NCI-H345 (cell line): ENCODE data around the gene DNAJC1.
"Not testable (repeated sequence)": the region's sequence is repeated elsewhere in the genome, so short reads cannot be mapped to it uniquely, and the experiment has no call there.

Experiments
- DNase-seq: peaks from one replicate; lab custom pipeline; 2025; lab: John Stamatoyannopoulos, UW

DNAJC1 gene

DNA sequence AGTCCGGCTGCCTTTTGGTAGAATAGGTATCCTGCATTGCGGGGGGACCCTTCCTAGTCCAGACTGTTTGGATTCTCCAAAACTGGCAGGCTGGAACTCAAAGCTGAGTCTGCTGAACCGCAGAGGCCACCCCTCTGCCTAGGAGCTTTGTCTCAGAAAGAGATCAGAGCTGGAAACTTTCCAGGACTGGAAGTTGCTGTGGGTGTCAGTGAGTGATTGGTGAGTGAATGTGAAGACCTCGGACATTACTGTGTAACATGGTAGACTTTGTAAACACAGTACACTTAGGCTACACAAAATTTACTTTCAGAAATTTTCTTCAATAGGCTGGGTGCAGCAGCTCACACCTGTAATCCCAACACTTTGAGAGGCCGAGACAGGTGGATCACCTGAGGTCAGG, 103.8 kb downstream of the DNAJC1 start:
- DNase-seq = no peak

DNA sequence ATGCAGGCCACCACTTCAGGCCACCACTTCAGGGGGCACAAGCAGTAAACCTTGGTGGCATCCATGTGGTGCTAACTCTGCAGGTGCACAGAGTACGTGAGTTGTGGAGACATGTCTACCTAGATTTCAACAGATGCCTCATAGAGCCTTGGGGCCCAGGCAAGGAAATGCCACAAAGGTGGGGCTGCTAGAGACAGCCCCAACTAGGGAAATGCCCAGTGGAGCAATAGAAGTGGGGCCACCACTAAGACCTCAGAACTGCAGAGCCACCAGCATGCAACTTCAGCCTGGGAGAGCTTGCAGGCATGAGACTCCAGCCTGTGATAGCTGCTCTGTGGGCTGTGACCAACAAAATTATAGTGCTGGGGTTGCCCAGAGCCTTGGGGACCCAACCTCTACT, 107.6 kb downstream of the DNAJC1 start:
- DNase-seq = no peak

DNA sequence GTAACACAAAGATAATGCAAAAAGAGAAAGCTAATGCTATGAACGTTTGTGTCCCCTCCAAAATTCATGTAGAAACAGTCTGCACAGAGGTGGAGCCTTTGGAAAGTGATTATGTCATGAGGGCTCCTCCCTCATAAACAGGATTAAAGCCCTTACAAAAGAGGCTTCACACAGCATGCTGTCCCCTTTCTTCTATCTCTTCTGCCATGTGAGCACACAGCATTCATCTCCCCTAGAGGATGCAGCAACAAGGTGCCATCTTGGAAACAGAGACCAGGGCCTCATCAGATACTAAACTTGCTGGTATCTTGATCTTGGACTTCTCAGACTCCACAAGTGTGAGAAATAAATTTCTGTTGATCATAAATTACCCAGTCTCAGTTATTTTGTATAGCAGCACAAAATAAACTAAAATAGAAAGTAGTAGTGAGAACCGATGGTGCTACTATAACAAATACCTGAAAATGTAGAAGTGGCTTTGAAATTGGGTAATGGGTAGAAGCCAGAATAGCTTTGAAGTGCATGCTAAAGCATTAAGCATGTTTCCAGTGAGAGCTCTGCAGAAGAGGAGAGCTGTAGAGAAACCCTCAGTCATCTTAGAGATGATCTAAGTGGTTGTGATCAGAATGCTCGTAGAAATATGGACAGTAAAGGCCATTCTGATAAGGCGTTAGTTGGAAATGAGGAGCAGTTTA, 108.7 kb downstream of the DNAJC1 start:
- no peak for DNase-seq

DNA sequence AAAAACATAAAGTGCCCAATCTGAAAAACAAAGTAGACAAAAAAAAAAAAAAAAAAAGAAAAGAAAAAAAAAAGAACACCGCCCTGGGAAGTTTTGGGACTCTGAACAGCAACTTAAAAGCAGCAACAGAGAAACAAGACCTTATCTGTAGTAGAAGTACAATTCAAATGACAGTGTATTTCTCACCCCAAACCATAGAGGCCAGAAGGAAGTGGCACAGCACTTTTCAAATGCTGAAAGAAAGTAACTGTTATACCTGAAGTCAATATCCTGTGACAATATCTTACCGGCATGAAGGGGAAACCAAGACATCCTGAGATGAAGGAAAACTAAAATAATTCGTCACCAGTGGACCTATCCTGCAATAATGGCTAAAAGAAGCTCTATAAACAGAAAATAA, 112.1 kb downstream of the DNAJC1 start:
- no peak for DNase-seq

DNA sequence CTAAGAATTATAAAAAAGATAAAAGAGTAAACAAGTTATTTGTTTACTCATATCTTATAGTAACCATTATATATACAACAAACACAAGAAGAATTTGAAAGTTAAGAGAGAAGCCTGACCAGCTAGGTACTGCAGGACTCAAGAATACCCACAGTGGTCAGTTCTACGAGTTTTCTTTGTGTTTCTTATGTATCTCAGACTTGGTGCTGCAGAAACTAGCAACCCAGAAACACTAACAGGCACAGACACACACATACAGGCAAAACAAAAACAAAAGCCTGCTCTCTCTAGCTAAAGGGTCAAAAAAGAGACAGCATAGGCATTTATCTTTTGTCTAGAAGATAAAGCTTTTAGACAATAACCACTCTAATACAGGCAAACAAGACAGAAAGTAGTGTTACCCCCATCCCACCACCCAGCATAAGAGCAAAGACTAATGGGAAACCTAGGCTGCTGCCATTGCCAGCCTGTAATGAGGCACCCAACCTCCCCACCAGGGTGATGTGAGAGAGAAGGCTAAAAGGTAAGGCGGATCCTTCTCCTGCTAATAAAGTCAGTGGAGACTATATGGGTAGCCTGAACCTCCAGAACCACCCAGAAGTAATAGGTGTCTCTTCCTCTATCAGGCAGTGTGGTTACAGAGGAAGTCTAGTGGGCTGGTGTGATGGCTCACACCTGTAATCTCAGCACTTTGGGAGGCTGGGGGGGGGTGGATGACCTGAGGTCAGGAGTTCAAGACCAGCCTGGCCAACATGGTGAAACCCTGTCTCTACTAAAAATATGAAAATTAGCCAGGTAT, 113.9 kb downstream of the DNAJC1 start:
- DNase-seq = no peak

DNA sequence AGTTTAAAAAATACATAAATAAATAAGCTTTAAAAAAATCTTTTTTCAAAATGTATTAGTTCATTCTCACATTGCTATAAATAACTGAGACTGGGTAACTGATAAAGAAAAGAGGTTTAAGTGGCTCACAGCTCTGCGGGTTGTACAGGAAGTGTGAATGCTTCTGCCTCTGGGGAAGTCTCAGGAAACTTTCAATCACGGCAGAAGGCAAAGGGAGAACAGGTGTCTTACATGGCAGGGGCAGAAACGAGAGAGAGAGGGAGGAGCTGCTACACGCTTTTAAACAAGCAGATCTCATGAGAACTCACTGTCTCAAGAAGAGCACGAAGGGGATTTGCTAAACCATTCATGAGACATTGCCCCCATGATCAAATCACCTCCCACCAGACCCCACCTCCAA, 114.6 kb downstream of the DNAJC1 start:
- DNase-seq = no peak

DNA sequence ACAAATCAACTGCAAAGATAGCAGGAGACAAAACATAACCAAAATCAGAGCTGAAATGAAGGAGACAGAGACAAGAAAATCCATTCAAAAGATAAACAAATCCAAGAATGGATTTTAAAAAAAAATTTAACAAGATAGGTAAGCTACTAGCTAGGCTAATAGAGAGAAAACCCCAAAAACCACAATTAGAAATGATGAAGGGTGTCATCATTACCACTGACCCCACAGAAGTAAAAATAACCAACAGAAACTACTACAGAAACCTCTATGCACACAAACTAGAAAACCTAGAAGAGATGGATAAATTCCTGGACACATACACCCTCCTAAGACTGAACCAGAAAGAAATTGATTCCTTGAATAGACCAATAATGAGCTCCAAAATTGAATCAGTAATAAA, 117.6 kb downstream of the DNAJC1 start:
- no peak for DNase-seq

DNA sequence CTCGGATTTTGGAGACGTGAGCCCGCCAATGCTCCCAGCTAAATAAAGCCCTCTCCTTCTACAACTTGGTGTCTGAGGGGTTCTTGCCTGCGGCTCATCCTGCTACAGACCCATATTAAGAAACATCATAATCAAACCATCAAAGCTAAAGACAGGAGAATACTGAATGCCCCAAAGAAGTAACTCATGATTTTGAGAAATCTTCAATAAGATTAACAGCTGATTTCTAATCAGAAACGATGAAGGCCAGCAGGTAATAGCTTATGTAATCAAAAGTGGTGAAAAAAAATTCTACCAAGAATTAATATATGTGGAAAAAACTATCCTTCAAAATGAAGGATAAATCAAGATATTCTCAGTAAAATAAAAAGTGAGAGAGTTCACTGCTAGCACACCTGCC, 130.3 kb downstream of the DNAJC1 start:
- no peak for DNase-seq

DNA sequence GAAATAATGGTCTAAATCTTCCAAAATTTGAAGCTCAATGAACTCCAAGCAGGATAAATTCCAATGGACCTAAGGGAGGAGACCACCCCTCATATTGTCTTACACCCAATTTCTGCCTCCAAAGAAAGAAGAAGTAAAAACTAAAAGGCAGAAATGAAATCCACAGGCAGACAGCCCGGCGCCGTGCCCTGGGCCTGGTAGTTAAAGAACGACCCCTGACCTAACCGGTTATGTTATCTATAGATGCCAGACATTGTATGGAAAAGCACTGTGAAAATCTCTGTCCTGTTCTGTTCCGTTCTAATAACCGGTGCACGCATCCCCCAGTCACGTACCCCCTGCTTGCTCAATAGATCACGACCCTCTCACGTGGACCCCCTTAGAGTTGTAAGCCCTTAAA, 130.8 kb downstream of the DNAJC1 start:
- not testable (repeated sequence) for DNase-seq

DNA sequence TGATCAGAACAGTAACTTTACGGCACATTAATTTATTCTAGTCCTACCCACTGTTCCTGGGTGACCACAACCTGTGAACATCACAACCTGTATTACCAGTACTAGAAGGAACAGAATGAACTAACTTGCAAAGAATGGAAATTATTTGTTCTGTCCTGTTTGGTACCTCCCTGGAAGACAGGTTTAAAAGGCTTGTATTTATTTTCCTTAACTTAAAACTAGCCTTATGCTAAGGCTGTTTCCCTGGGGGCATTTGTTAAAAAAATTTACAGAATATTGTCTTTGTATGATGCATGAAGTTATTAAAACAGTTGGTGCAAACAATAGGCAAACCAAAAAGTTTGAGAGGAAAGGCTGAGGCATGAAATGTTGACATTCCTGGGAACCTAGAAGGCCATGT, 132.7 kb downstream of the DNAJC1 start:
- no peak for DNase-seq

DNA sequence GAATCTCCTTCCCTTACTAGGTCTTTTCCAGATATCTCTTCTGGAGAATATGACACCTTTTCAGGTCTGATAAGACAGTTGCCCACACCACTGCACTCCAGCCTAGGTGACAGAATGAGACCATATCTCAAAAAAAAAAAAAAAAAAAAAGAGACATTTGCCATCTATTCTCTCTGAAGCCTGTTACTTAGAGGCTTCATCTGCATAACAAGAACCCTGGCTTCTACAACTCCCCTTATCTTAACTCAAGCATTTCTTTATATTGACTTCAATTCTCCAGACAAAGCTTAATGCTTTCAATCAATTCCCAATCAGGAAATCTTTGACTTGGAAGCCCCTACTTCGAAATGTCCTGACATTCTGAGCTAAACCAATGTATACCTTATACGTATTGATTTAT, 134.4 kb downstream of the DNAJC1 start:
- not testable (repeated sequence) for DNase-seq

DNA sequence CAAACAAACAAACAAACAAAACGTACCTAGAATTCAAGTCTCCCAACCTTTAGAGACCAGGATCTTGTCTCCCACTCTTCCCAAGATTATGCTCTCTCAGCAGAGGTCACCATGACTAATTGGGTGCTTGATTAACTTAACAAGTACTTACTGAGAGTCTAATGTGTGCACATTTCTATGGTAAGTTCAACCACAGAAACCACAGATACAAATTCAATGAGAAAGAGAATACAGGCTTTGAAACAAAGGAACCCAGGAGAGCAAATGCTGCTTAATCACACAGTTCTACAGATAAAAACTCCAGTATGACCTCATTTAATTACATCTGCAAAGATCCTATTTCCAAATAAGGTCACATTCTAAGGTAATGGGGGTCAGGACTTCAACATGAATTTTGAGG, 142.8 kb downstream of the DNAJC1 start:
- no peak for DNase-seq

DNA sequence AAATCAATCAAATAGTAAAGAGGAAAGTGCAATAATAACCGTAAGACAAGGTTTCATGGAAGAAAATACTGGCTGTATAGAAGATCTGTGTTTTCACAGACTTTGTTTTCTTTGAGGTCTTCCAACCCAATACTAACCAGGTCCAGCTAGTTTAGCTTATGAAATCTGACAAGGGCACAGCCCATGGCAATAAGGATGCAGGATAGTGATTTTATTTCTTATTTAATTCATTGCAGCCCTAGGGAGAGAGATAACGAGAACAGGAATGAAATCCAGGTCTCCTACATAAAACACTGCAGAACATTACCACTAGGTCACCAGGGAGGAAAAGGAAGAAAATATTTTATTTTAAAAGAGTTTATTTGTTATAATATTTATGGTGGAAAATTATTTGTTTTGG, 145.1 kb downstream of the DNAJC1 start:
- DNase-seq = no peak

DNA sequence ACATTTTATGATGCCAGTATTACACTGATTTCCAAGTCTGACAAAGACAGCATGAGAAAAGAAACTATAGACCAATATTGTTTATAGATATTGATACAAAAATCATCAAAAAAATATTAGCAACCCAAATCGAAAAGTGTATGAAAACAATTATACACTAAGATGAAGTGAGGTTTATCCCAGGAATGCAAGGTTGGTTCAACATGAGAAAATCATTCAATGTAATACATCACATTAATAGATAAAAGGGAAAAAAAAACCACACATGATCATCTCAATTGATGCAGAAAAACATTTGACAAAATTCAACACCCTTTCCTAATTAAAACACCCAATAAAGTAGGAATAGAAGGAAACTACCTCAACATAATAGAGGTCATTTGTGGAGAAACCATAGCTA, 153.9 kb downstream of the DNAJC1 start:
- DNase-seq = no peak

DNA sequence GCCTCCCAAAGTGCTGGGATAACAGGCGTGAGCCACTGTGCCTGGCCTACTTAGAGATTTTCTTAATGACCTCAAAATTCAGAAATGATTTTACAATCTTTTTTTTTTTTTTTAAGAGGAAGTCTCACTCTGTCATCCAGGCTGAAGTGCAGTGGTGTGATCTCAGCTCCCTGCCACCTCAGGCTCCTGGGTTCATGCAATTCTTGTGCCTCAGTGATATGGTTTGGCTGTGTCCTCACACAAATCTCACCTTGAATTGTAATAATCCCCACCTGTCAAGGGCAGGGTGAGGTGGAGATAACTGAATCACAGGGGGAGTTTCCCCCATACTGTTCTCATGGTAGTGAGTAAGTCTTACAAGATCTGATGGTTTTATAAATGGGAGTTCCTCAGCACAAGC, 159.9 kb downstream of the DNAJC1 start:
- DNase-seq = no peak

DNA sequence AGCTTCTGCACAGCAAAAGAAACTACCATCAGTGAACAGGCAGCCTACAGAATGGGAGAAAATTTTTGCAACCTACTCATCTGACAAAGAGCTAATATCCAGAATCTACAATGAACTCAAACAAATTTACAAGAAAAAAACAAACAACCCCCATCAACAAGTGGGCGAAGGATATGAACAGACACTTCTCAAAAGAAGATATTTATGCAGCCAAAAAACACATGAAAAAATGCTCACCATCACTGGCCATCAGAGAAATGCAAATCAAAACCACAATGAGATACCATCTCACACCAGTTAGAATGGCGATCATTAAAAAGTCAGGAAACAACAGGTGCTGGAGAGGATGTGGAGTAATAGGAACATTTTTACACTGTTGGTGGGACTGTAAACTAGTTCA, 162.3 kb downstream of the DNAJC1 start:
- DNase-seq = not testable (repeated sequence)

DNA sequence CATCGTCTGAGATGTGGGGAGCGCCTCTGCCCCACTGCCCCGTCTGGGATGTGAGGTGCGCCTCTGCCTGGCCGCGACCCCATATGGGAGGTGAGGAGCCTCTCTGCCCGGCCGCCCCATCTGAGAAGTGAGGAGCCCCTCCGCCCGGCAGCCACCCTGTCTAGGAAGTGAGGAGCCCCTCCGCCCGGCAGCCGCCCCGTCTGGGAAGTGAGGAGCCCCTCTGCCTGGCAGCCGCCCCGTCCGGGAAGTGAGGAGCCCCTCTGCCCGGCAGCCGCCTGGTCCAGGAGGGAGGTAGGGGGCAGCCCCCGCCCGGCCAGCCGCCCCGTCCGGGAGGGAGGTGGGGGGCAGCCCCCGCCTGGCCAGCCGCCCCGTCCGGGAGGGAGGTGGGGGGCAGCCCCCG, 166.0 kb downstream of the DNAJC1 start:
- DNase-seq = not testable (repeated sequence)

DNA sequence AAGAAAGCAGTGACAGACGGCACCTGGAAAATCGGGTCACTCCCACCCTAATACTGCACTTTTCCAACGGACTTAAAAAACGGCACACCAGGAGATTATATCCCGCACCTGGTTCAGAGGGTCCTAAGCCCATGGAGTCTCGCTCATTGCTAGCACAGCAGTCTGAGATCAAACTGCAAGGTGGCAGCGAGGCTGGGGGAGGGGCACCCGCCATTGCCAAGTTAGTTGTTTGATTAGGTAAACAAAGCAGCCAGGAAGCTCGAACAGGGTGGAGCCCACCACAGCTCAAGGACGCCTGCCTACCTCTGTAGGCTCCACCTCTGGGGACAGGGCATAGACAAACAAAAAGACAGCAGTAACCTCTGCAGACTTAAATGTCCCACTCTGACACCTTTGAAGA, 169.0 kb downstream of the DNAJC1 start:
- DNase-seq = not testable (repeated sequence)

DNA sequence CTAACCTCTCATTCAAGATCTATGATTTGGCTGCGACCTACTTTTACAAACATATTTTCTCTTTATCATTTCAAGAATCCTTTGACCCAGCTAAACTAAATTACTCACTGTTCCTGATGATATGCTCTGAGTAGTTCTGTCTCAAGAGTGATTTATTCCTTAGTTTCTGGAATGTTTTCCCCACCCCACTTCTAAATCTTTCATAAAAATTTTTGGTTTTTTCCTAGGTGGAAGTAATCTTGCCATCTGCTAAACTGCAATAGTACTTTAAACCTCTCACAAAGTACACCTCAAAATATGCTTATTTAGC, 170.8 kb downstream of the DNAJC1 start:
- DNase-seq = no peak

DNA sequence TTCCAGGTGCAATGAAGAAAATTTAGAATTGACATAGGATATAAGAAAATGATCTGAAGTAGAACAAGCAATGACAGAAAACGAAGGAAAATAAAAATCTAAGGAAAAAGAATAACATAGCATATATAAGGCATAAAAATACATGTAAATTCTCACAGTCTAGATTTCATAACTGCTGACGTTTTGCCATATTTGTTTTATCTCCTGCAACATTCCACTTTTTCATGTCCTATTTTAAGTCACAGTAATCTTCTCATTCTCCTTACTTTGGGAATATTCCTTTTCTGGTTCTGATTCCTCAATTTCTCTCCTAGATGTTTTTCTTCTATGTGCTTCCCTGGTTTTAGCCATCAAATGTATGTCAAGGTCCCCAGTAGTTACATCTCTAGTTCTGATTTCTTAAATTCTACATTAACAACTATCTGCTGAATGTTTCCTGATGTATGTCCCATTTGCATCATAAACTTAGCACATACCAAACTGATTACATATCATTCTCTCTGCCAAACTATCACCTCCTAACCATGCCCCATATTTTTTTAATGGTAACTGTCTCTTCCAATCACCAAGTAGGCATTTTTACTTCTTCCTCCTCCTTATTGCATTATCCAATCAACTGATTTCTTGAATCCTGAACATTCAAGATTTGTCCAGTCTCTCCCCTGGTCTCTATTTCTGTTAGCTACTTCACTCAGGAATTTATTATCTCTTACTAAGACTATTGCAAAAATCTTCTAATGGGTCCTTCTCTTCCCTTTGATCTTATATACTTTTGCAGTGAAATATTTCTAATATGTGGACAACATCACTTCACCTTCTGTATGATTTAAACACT, 171.3 kb downstream of the DNAJC1 start:
- no peak for DNase-seq

DNA sequence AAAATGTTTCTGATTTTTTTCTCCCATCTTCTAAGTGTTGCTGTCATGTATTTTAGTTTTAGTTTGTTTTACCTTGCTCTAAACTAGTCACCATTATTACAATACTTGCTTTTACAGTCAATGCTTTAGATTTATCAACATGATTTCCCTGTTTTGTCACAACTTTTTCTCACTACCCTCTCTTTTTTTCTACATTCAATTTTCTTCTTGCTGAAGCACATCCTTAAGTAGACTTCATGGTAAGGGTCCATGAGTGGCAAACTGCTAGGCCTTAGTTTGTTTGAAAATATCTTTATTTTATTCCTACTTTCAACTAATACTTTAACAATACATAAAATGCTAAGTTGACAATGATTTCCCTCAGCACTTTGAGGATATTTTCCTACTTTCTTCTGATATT, 173.5 kb downstream of the DNAJC1 start:
- DNase-seq = no peak

DNA sequence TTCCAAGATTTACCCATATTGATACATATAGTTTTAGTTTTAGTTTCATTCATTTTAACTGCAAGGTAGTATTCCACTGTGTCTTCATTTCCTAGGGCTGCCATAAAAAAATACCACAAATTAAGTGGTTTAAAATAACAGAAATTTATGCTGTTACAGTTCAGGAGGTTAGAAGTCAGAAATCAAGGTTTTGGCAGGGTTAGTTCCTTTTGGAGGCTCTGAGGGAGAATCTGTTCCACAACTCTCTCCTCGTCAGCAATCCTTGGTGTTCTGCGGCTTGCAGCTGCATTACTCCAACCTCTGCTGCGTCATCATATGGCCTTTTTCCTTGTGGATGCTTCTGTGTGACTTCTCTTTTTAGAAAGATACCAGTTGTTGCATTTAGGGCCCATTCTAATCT, 176.2 kb downstream of the DNAJC1 start:
- DNase-seq = no peak

DNA sequence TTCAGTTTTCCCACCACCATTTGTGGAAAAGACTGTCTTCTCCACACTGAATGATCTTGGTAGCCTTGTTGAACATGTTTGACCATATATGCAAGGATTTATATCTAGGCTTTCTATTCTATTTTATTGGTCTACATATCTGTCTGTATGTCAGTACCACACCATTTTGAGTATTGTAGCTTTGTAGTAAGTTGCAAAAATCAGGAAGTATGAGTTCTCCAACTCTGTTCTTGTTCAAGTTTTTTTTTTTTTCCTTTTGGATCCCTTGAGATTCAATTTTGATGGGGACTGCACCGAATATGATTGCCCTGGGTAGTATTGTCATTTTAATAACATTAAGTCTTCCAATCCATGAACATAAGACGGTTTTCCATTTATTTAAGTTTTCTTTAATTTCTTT, 176.8 kb downstream of the DNAJC1 start:
- DNase-seq = no peak
